Adipocyte (in vitro differentiated cells): ENCODE results near the gene APBA2.

Experiments used
- DNase-seq: peaks from one replicate; pipeline ENCODE4 v3.0.0-alpha.2; 2015; ENCODE audit warnings: low read depth
- H3K27me3 ChIP-seq: replicated peaks from 2 replicates; pipeline ENCODE4 v1.7.0; 2013; ENCODE audit warnings: mild to moderate bottlenecking, low read length, moderate library complexity; ENCODE audit not compliant: control insufficient read depth, insufficient read depth
- H3K36me3 ChIP-seq: 2 replicates; pipeline ENCODE4 v1.7.0; 2013; ENCODE audit warnings: low read length, mild to moderate bottlenecking, moderate library complexity; ENCODE audit not compliant: control insufficient read depth, insufficient read depth, severe bottlenecking
- H3K4me1 ChIP-seq: 2 replicates; pipeline ENCODE4 v1.7.0; 2013; ENCODE audit warnings: mild to moderate bottlenecking, low read length, moderate library complexity; ENCODE audit not compliant: control insufficient read depth, insufficient read depth
- H3K4me3 ChIP-seq: 2 replicates; pipeline ENCODE4 v1.7.0; 2013; ENCODE audit warnings: mild to moderate bottlenecking, low read length, moderate library complexity
- H3K9ac ChIP-seq: 2 replicates; pipeline ENCODE4 v1.7.0; 2013; ENCODE audit warnings: mild to moderate bottlenecking, low read length, moderate library complexity
- H3K9me3 ChIP-seq: 2 replicates; pipeline ENCODE4 v1.7.0; 2013; ENCODE audit warnings: mild to moderate bottlenecking, low read length, moderate library complexity; ENCODE audit not compliant: control insufficient read depth

APBA2 gene

GRCh38 chr15:28989896-28990295 is 104.1 kb downstream of the APBA2 start:
- Histone ChIP-seq H3K4me3 (no peak overlapping the region), H3K36me3 (no peaks in the 10 kb centered on the region), H3K4me1 (no peaks in the 10 kb centered on the region), H3K9me3 (no peaks in the 10 kb centered on the region), H3K9ac (no peak overlapping the region), H3K27me3 (peaks cover 11% of the 10 kb centered on the region)
- DNase-seq, result no peak

- Histone ChIP-seq H3K27me3 (peaks cover 11% of the 10 kb centered on the region), H3K9ac (no peak overlapping the region), H3K36me3 (no peaks in the 10 kb centered on the region), H3K4me1 (no peaks in the 10 kb centered on the region), H3K9me3 (no peaks in the 10 kb centered on the region), H3K4me3 (no peak overlapping the region)
- no peak for DNase-seq
Measured at GRCh38 chr15:28990390-28990789, 104.6 kb downstream of the APBA2 start.

GRCh38 chr15:28991236-28992171 is 105.7 kb downstream of the APBA2 start:
- Histone ChIP-seq H3K9me3 (no peaks in the 10 kb centered on the region), H3K36me3 (no peaks in the 10 kb centered on the region), H3K9ac (no peak overlapping the region), H3K4me1 (no peaks in the 10 kb centered on the region), H3K4me3 (no peak overlapping the region), H3K27me3 (peaks cover 12% of the 10 kb centered on the region)
- no peak for DNase-seq

- peaks cover 14% of the 10 kb centered on the region for H3K27me3 ChIP-seq
- DNase-seq, result no peak
- H3K9me3 ChIP-seq, result no peaks in the 10 kb centered on the region
- no peaks in the 10 kb centered on the region for H3K4me1 ChIP-seq
- H3K36me3 ChIP-seq, result no peaks in the 10 kb centered on the region
- H3K9ac ChIP-seq, result no peak overlapping the region
- no peak overlapping the region for H3K4me3 ChIP-seq
Measured at GRCh38 chr15:28992336-28992864, 106.6 kb downstream of the APBA2 start.

GRCh38 chr15:28993051-28993719 is 107.4 kb downstream of the APBA2 start:
- Histone ChIP-seq H3K27me3 (peaks cover 14% of the 10 kb centered on the region), H3K4me1 (no peaks in the 10 kb centered on the region), H3K36me3 (no peaks in the 10 kb centered on the region), H3K4me3 (no peak overlapping the region), H3K9me3 (no peaks in the 10 kb centered on the region), H3K9ac (no peak overlapping the region)
- no peak for DNase-seq

GRCh38 chr15:28993720-28994053 is 107.9 kb downstream of the APBA2 start:
- Histone ChIP-seq H3K27me3 (peaks cover 14% of the 10 kb centered on the region), H3K36me3 (no peaks in the 10 kb centered on the region), H3K4me1 (no peaks in the 10 kb centered on the region), H3K9me3 (no peaks in the 10 kb centered on the region), H3K9ac (no peak overlapping the region), H3K4me3 (no peak overlapping the region)
- DNase-seq, result no peak

GRCh38 chr15:28994142-28994830 is 108.5 kb downstream of the APBA2 start:
- no peaks in the 10 kb centered on the region for H3K36me3 ChIP-seq
- H3K4me1 ChIP-seq, result no peaks in the 10 kb centered on the region
- DNase-seq, result no peak
- H3K4me3 ChIP-seq, result no peak overlapping the region
- H3K9me3 ChIP-seq, result no peaks in the 10 kb centered on the region
- no peak overlapping the region for H3K9ac ChIP-seq
- peaks cover 14% of the 10 kb centered on the region for H3K27me3 ChIP-seq

- H3K27me3 ChIP-seq, result peaks cover 8% of the 10 kb centered on the region
- H3K4me1 ChIP-seq, result no peaks in the 10 kb centered on the region
- no peak overlapping the region for H3K4me3 ChIP-seq
- no peaks in the 10 kb centered on the region for H3K36me3 ChIP-seq
- no peak for DNase-seq
- no peak overlapping the region for H3K9ac ChIP-seq
- H3K9me3 ChIP-seq, result no peaks in the 10 kb centered on the region
Measured at GRCh38 chr15:28994831-28995596, 109.2 kb downstream of the APBA2 start.

- Histone ChIP-seq H3K9me3 (no peaks in the 10 kb centered on the region), H3K4me3 (no peak overlapping the region), H3K9ac (no peak overlapping the region), H3K36me3 (no peaks in the 10 kb centered on the region), H3K27me3 (peaks cover 8% of the 10 kb centered on the region), H3K4me1 (no peaks in the 10 kb centered on the region)
- DNase-seq, result no peak
Measured at GRCh38 chr15:28995705-28996104, 109.9 kb downstream of the APBA2 start.

- Histone ChIP-seq H3K4me1 (no peaks in the 10 kb centered on the region), H3K9me3 (no peaks in the 10 kb centered on the region), H3K36me3 (no peaks in the 10 kb centered on the region), H3K4me3 (no peak overlapping the region), H3K27me3 (peaks cover 8% of the 10 kb centered on the region), H3K9ac (no peak overlapping the region)
- DNase-seq, result no peak
Measured at GRCh38 chr15:28996289-28996688, 110.5 kb downstream of the APBA2 start.
